GM18517 (cell line): ENCODE results near the gene KLLN.
A peak's percentile ranks its signal among the peaks of the same experiment; 100 is the strongest.
"Not testable (repeated sequence)": the region's sequence is repeated elsewhere in the genome, so short reads cannot be mapped to it uniquely, and the experiment has no call there.

Experiments
- ATAC-seq: cut with Tn5 transposase; IDR thresholded peaks from one replicate; pipeline ENCODE4 v1.9.1; 2021; ENCODE audit warnings: mild to moderate bottlenecking, moderate library complexity; ENCODE audit not compliant: unreplicated experiment

Gene KLLN

DNA sequence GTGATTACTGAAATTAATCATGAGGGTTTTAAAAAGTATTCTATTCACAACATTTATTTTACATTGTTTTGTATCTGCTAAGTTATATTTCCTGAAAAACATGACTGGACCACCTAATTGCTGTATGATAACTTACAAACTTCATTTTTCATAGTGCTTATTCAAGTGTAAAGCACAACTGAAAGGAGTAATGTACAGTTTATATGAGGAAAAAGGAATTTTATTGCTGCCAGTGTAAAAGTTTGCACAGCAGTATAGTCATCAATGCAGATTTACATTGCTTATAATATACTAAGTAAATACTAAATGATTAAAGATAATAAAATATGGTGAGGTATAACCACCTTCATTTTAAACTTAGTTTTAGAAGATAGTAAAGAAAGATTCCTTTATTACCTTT is 4.1 kb upstream of the KLLN start:
- ATAC-seq = no peak

DNA sequence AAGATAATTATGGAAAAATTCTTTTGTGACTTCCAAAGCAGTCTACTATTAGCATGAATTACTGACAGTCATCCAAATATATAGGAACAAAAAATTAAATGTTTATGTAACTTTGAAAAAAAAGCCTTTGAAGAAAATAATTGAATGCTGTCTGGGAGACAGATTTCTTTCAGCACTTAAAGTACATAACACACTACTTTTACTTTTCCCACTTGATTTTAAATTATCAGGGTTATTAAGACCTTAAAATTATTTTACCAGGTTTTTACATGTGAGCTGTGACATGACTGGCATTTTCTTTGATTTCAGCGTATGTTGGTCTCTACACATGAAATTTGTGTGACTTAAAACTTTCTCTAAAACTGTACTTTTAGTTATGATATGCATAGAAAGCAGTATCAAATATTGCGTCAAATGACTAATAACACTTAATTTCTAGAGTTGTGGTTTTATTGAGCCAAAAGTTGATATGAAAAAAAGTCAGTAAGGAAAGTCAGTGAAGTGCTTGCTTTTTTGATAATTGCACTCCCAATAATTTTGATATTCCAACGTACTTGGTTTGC is 3.2 kb upstream of the KLLN start:
- ATAC-seq = no peak

- no peak for ATAC-seq
These were observed 2.0 kb upstream of the KLLN start for GRCh38 chr10:87865241-87865881.

- no peak for ATAC-seq
These were observed 1.2 kb upstream of the KLLN start for GRCh38 chr10:87864496-87865059.

DNA sequence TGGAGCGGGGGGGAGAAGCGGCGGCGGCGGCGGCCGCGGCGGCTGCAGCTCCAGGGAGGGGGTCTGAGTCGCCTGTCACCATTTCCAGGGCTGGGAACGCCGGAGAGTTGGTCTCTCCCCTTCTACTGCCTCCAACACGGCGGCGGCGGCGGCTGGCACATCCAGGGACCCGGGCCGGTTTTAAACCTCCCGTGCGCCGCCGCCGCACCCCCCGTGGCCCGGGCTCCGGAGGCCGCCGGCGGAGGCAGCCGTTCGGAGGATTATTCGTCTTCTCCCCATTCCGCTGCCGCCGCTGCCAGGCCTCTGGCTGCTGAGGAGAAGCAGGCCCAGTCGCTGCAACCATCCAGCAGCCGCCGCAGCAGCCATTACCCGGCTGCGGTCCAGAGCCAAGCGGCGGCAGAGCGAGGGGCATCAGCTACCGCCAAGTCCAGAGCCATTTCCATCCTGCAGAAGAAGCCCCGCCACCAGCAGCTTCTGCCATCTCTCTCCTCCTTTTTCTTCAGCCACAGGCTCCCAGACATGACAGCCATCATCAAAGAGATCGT is 690 bp upstream of the KLLN start:
- not testable (repeated sequence) for ATAC-seq

- peak; percentile 16 for ATAC-seq
These were observed 667 bp downstream of the KLLN start for GRCh38 chr10:87862679-87863052.

DNA sequence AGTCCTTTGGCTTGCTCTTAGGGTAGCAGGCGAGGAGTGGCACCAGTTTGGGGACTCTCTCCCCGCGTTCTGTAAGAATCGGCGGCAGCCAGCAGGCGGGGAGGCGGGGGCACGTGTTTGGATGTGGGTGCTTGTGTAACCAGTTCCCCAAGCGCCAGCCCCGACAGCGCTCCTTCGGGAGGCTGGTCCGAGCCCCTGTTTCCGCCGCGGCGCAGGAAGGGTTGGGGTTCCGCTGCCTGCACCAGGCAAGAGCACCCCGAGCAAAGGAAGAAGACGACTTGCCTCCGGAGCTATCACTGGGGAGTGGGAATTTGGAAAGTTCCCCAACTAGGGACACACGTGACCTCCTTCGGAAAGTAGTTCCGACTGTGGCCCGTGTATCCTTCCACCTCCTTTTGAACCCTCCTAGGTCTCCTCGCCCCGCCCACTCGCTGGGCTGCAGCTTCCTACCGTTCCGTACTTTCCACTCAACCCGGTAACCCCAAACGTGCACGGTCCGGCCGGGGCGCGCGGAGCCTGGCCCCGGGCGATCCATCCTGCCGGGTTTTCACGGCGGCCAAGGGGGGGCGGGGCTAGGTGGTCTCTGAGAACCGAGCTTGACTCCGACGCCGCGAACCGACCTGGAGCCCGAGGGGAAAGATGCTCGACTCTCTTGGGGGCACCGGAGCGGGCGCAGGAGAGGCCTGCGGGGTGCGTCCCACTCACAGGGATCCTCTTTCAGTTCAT is 1.2 kb downstream of the KLLN start:
- ATAC-seq = peak; percentile 55

GRCh38 chr10:87861566-87861952 is 1.8 kb downstream of the KLLN start:
- peak; percentile 12 for ATAC-seq

GRCh38 chr10:87860816-87861403 is 2.4 kb downstream of the KLLN start:
- no peak for ATAC-seq

DNA sequence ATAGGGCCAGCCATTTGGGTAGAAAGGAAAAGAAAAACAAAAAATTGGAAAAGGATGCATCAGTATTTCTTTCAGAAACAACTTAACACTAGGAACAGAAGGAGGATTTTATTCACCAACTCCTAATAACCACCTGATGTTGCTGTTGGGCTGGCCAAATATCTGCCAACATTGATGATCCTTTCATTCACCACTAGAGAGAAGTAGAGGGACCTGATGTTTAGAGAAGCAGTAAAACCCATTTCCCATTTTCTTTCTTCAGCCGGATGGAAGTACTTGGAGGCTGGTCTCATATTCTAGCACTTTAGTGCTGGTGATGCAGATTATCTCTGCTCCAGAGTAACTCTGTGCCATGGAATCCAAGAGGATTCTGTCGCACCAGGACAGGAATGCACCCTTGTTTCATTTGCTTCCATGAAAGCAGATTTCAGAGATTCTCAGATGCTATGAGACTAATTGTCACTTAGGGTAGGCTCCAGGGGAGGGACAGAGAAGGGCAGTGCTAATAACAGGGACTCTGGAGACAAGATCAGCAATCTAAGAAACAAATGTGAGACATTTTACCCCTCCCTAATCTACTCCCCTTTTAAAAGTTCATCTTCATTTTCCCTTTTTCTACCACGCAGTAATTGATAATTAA is 3.1 kb downstream of the KLLN start:
- ATAC-seq = no peak

DNA sequence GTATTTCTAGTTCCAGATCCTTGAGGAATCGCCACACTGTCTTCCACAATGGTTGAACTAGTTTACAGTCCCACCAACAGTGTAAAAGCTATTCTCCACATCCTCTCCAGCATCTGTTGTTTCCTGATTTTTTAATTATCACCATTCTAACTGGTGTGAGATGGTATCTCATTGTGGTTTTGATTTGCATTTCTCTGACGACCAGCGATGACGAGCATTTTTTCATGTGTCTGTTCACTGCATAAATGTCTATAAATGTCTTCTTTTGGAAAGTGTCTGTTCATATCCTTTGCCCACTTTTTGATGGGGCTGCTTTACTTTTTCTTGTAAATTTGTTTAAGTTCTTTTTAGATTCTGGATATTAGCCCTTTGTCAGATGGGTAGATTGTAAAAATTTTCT is 7.7 kb downstream of the KLLN start:
- ATAC-seq = not testable (repeated sequence)

GRCh38 chr10:87855247-87855646 is 8.1 kb downstream of the KLLN start:
- not testable (repeated sequence) for ATAC-seq

GRCh38 chr10:87852089-87852488 is 11.2 kb downstream of the KLLN start:
- no peak for ATAC-seq

GRCh38 chr10:87850742-87851205 is 12.6 kb downstream of the KLLN start:
- ATAC-seq = no peak

GRCh38 chr10:87849001-87849400 is 14.3 kb downstream of the KLLN start:
- ATAC-seq = no peak

- no peak for ATAC-seq
These were observed 15.8 kb downstream of the KLLN start for GRCh38 chr10:87847550-87847949.

- ATAC-seq = not testable (repeated sequence)
These were observed 16.6 kb downstream of the KLLN start for GRCh38 chr10:87846711-87847110.

DNA sequence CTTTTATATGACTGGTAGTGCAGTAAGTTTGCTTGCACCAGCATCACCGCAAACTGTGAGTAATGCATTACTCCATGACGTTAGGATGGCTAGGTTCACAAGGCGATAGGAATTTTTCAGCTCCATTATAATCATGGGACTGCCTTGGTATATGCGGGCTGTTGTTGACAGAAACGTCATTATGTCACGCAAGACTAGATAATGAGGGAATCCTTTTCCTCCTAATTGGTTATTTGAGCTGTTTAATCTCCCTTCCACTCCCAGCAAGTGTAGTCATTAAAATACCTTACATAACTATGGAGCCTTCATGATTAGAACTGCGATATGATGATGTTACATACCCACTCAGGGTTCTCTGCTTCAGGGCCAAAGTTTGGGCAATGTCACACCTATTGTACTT is 17.3 kb downstream of the KLLN start:
- no peak for ATAC-seq

DNA sequence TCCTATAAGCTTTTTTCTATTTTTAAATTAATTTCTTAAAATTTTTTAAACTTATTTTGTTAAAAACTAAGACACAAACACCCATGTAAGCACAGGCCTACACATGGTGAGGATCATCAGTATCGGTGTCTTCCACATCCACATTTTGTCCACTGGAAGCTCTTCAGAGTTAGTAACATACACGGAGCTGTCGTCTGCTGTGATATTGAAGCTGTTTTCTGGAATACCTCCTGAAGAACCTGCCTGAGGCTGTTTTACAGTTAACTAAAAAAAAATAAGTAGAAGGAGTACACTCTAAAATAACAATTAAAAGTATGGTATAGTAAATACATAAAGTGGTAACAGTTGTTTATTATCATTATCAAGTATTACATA is 17.7 kb downstream of the KLLN start:
- ATAC-seq = no peak

- no peak for ATAC-seq
These were observed 18.3 kb downstream of the KLLN start for GRCh38 chr10:87844837-87845623.
